GM23338 (cell line): Measurements from ENCODE around the gene LAMC3. TPM values are rescaled to one million over a fixed set of nuclear protein-coding genes. Genes with fewer than 3 reads are reported as not detected.
A peak's percentile ranks its signal among the peaks of the same experiment; 100 is the strongest.

ENCODE experiments used
- ATAC-seq: fragments of 200-7000 bp; cut with Tn5 transposase; 3 replicates; pipeline ENCODE4 v1.9.1; 2020
- DNase-seq: peaks from one replicate; pipeline ENCODE4 v3.0.0-alpha.2; 2015; ENCODE audit warnings: low spot score
- H2AFZ ChIP-seq: fragments of 200-600 bp; sonication (generic); 2 replicates; pipeline ENCODE4 v1.8.0; 2016; ENCODE audit warnings: antibody characterized with exemption, mild to moderate bottlenecking, moderate library complexity
- H3F3A ChIP-seq: fragments of 200-600 bp; sonication (generic); replicated peaks from 2 replicates; pipeline ENCODE4 v1.8.0; 2017; ENCODE audit warnings: antibody characterized with exemption, mixed run types, low read depth
- H3K27ac ChIP-seq: fragments of 200-600 bp; sonication (generic); 2 replicates; pipeline ENCODE4 v1.6.1; 2016; ENCODE audit warnings: low read depth
- H3K27me3 ChIP-seq: fragments of 200-600 bp; sonication (generic); 2 replicates; pipeline ENCODE4 v1.8.0; 2016; ENCODE audit warnings: mild to moderate bottlenecking, mixed run types, moderate library complexity; ENCODE audit not compliant: insufficient read depth
- H3K36me3 ChIP-seq: fragments of 200-600 bp; sonication (generic); 2 replicates; pipeline ENCODE4 v1.8.0; 2016; ENCODE audit warnings: mild to moderate bottlenecking; ENCODE audit not compliant: insufficient read depth
- H3K4me1 ChIP-seq: fragments of 200-600 bp; sonication (generic); 2 replicates; pipeline ENCODE4 v1.8.0; 2016; ENCODE audit warnings: mild to moderate bottlenecking, moderate library complexity; ENCODE audit not compliant: insufficient read depth
- H3K4me2 ChIP-seq: fragments of 200-600 bp; sonication (generic); 2 replicates; pipeline ENCODE4 v1.7.1; 2017; ENCODE audit warnings: mixed run types
- H3K4me3 ChIP-seq: fragments of 200-600 bp; sonication (generic); 2 replicates; pipeline ENCODE4 v1.6.1; 2016; ENCODE audit warnings: mixed run types
- H3K79me2 ChIP-seq: fragments of 200-600 bp; sonication (generic); replicated peaks from 2 replicates; pipeline ENCODE4 v1.8.0; 2017; ENCODE audit warnings: mild to moderate bottlenecking; ENCODE audit not compliant: insufficient read depth
- H3K9me2 ChIP-seq: fragments of 200-600 bp; sonication (generic); 2 replicates; pipeline ENCODE4 v1.8.0; 2017; ENCODE audit not compliant: insufficient read depth
- H4K20me1 ChIP-seq: fragments of 200-600 bp; sonication (generic); replicated peaks from 2 replicates; pipeline ENCODE4 v1.8.0; 2017; ENCODE audit warnings: mild to moderate bottlenecking; ENCODE audit not compliant: insufficient read depth
- H3K27ac Mint-ChIP-seq: 2 replicates; pipeline ENCODE4 v1.8.0; 2020; ENCODE audit warnings: inconsistent platforms, mild to moderate bottlenecking, moderate library complexity, mixed read lengths
- H3K27me3 Mint-ChIP-seq: 3 replicates; pipeline ENCODE4 v1.8.0; 2022; ENCODE audit warnings: low read depth, mild to moderate bottlenecking, moderate library complexity, mixed read lengths, inconsistent platforms; ENCODE audit not compliant: insufficient read depth, poor library complexity
- H3K36me3 Mint-ChIP-seq: 3 replicates; pipeline ENCODE4 v1.8.0; 2021; ENCODE audit warnings: low read depth, mild to moderate bottlenecking, inconsistent platforms, moderate library complexity, mixed read lengths
- H3K4me1 Mint-ChIP-seq: 3 replicates; pipeline ENCODE4 v1.8.0; 2020; ENCODE audit warnings: mild to moderate bottlenecking, inconsistent platforms, mixed read lengths
- H3K4me3 Mint-ChIP-seq: 3 replicates; pipeline ENCODE4 v1.8.0; 2021; ENCODE audit warnings: moderate library complexity, mild to moderate bottlenecking, inconsistent platforms, mixed read lengths
- H3K9me3 Mint-ChIP-seq: 3 replicates; pipeline ENCODE4 v1.8.0; 2020; ENCODE audit warnings: moderate library complexity, mild to moderate bottlenecking, inconsistent platforms, mixed read lengths
- CREB1 ChIP-seq: fragments of 250-450 bp; sonication (Bioruptor Pico); IDR thresholded peaks from 2 replicates; pipeline ENCODE4 v1.5.0; 2020; ENCODE audit warnings: low read depth, mild to moderate bottlenecking, moderate library complexity
- CTCF ChIP-seq, 2 experiments: fragments of 200-600 bp in 1 of 2; sonication (generic) in 1 of 2; conservative IDR thresholded peaks; 2 replicates each; pipeline versions ENCODE4 v1.5.1 to v1.6.1; 2016 to 2017; ENCODE audit warnings: antibody characterized with exemption in 2 of 2, low read depth in 2 of 2, mild to moderate bottlenecking in 2 of 2, moderate library complexity in 1 of 2
- EZH2 ChIP-seq: fragments of 200-600 bp; sonication (generic); IDR thresholded peaks from one replicate; pipeline ENCODE4 v1.8.0; 2017; ENCODE audit warnings: antibody characterized with exemption, mild to moderate bottlenecking, low read depth; ENCODE audit not compliant: unreplicated experiment
- EZH2phosphoT487 ChIP-seq: fragments of 200-600 bp; sonication (generic); IDR thresholded peaks from one replicate; pipeline ENCODE4 v1.8.1; 2018; ENCODE audit warnings: antibody characterized with exemption; ENCODE audit not compliant: unreplicated experiment
- POLR2AphosphoS5 ChIP-seq: IDR thresholded peaks from 2 replicates; pipeline ENCODE4 v1.6.1; 2016; ENCODE audit warnings: antibody characterized with exemption, low read depth
- REST ChIP-seq: IDR thresholded peaks from one replicate; pipeline ENCODE4 v1.6.1; 2018; ENCODE audit warnings: antibody characterized with exemption; ENCODE audit not compliant: unreplicated experiment
- ZNF331 ChIP-seq: fragments of 250-450 bp; sonication (Bioruptor Pico); IDR thresholded peaks from 2 replicates; pipeline ENCODE4 v1.5.0; 2020; ENCODE audit warnings: low read depth, mild to moderate bottlenecking, moderate library complexity
- polyA plus RNA-seq: library from polyadenylated mRNA; unstranded; fragments of >200 nt; fragmentation: Nextera tagmentation; extraction: Ambion mirVana; gene quantifications from 2 replicates; pipeline ENCODE4 v1.2.1, GENCODE V29; 2016
- total RNA-seq: library from RNA; depleted of rRNA; stranded (reverse); fragments of >200 nt; shearing (Covaris generic); gene quantifications from 2 replicates; pipeline ENCODE4 v1.2.3, GENCODE V29; 2014

The LAMC3 gene
- total and polyA plus RNA-seq, 2 experiments from 2014 or later: 9.0 to 27.4 TPM

- Histone ChIP-seq H2AFZ (no peak overlapping the region), H3K4me3 (no peak overlapping the region), H3K4me1 (no peaks in the 10 kb centered on the region), H3K27ac (no peak overlapping the region), H3K79me2 (no peaks in the 10 kb centered on the region), H3K4me2 (no peak overlapping the region), H3K9me2 (no peaks in the 10 kb centered on the region), H3K36me3 (no peaks in the 10 kb centered on the region), H4K20me1 (no peaks in the 10 kb centered on the region), H3K27me3 (no peaks in the 10 kb centered on the region), H3F3A (no peaks in the 10 kb centered on the region)
- Mint-ChIP-seq H3K27me3 (peaks cover 16% of the 10 kb centered on the region), H3K4me3 (no peak overlapping the region), H3K4me1 (no peaks in the 10 kb centered on the region; the same call in 1 of the 3 replicates), H3K36me3 (peaks cover 3% of the 10 kb centered on the region; the same call in 2 of the 3 replicates), H3K9me3 (peaks cover 3% of the 10 kb centered on the region; the same call in 2 of the 3 replicates), H3K27ac (no peak overlapping the region)
- ATAC-seq: no peak
- DNase-seq: no peak
- TF ChIP-seq EZH2phosphoT487 (no peak), EZH2 (no peak), REST (no peak), CREB1 (no peak), ZNF331 (CRISPR knock-in tag) (no peak)
Observed at GRCh38 chr9:131036529-131037334, 27.8 kb downstream of the LAMC3 start.

- no peak for TF ChIP-seq EZH2
- TF ChIP-seq CTCF (conservative IDR thresholded peaks at IDR 0.05; ENCODE audit: low read depth in 2 of 2): no peak
- TF ChIP-seq CREB1: no peak
- no peak for TF ChIP-seq EZH2phosphoT487
- TF ChIP-seq POLR2AphosphoS5: no peak
- H4K20me1 ChIP-seq: no peaks in the 10 kb centered on the region
- H2AFZ ChIP-seq: no peak overlapping the region
- peak; percentile 30 for ATAC-seq
- no peaks in the 10 kb centered on the region for H3K36me3 ChIP-seq
- no peaks in the 10 kb centered on the region for H3K79me2 ChIP-seq
- no peak for DNase-seq
- peaks cover 3% of the 10 kb centered on the region; the same call in 2 of the 3 replicates for H3K9me3 Mint-ChIP-seq
- H3K27ac ChIP-seq: no peak overlapping the region
- no peaks in the 10 kb centered on the region for H3K27me3 ChIP-seq
- H3K9me2 ChIP-seq: no peaks in the 10 kb centered on the region
- H3K4me2 ChIP-seq: no peak overlapping the region
- H3K4me1 Mint-ChIP-seq: no peaks in the 10 kb centered on the region; the same call in 1 of the 3 replicates
- H3K4me3 Mint-ChIP-seq: no peak overlapping the region
- H3K27me3 Mint-ChIP-seq: peaks cover 12% of the 10 kb centered on the region
- H3K4me1 ChIP-seq: no peaks in the 10 kb centered on the region
- H3K36me3 Mint-ChIP-seq: peaks cover 4% of the 10 kb centered on the region; the same call in 2 of the 3 replicates
- H3F3A ChIP-seq: no peaks in the 10 kb centered on the region
- no peak overlapping the region for H3K27ac Mint-ChIP-seq
- no peak overlapping the region for H3K4me3 ChIP-seq
Observed at GRCh38 chr9:131037335-131038255, 28.6 kb downstream of the LAMC3 start.
